Stomach (tissue), 4 donors: ENCODE results near the gene POLA1.

Experiments used
- CTCF ChIP-seq, 7 experiments: fragments of 450-650 bp in 4 of 7; fragments of 200-600 bp in 3 of 7; sonication (generic) in 3 of 7; IDR thresholded peaks; one replicate each; pipeline ENCODE4 v1.5.1; 2016 to 2019; ENCODE audit warnings: antibody characterized with exemption in 7 of 7, control low read depth in 2 of 7, mild to moderate bottlenecking in 1 of 7
- EP300 ChIP-seq: sonication (generic); formaldehyde crosslinking; IDR thresholded peaks from one replicate; pipeline ENCODE4 v1.6.1; 2017; ENCODE audit warnings: antibody characterized with exemption
- POLR2A ChIP-seq, 4 donors: fragments of 450-650 bp; IDR thresholded peaks; one replicate each; pipeline ENCODE4 v1.6.1; 2016; ENCODE audit warnings: antibody characterized with exemption in 4 of 4, control low read depth in 2 of 4, mild to moderate bottlenecking in 1 of 4, moderate library complexity in 1 of 4

GRCh38 chrX:25014366-25014838, 320.7 kb downstream of the POLA1 start:
- TF ChIP-seq CTCF (IDR thresholded peaks at IDR 0.05), result no peak
- TF ChIP-seq POLR2A (IDR thresholded peaks at IDR 0.05), result no peak
- TF ChIP-seq EP300, result no peak
